Nephron progenitor cell (in vitro differentiated cells): ENCODE measurements around the gene OSTC.
A peak's percentile ranks its signal among the peaks of the same experiment; 100 is the strongest.

ENCODE experiments used
- DNase-seq: peaks from one replicate; pipeline ENCODE4 v3.0.0; 2021
- H3K27ac Mint-ChIP-seq: 2 replicates; pipeline ENCODE4 v1.8.0; 2021; ENCODE audit warnings: mild to moderate bottlenecking, moderate library complexity, mixed read lengths
- H3K27me3 Mint-ChIP-seq: 2 replicates; pipeline ENCODE4 v1.8.0; 2021; ENCODE audit warnings: mild to moderate bottlenecking, low read depth, mixed read lengths; ENCODE audit not compliant: poor library complexity
- H3K36me3 Mint-ChIP-seq: 2 replicates; pipeline ENCODE4 v1.8.0; 2021; ENCODE audit warnings: low read depth, mixed read lengths
- H3K4me1 Mint-ChIP-seq: 2 replicates; pipeline ENCODE4 v1.8.0; 2021; ENCODE audit warnings: mixed read lengths
- H3K4me3 Mint-ChIP-seq: 2 replicates; pipeline ENCODE4 v1.8.0; 2021; ENCODE audit warnings: mild to moderate bottlenecking, moderate library complexity, mixed read lengths
- H3K9me3 Mint-ChIP-seq: 2 replicates; pipeline ENCODE4 v1.8.0; 2021; ENCODE audit warnings: mild to moderate bottlenecking, moderate library complexity, mixed read lengths
- CTCF ChIP-seq: fragments of 200-600 bp; sonication (generic); IDR thresholded peaks from 2 replicates; pipeline ENCODE4 v1.5.0; 2021; ENCODE audit warnings: antibody characterized with exemption

OSTC gene

DNA sequence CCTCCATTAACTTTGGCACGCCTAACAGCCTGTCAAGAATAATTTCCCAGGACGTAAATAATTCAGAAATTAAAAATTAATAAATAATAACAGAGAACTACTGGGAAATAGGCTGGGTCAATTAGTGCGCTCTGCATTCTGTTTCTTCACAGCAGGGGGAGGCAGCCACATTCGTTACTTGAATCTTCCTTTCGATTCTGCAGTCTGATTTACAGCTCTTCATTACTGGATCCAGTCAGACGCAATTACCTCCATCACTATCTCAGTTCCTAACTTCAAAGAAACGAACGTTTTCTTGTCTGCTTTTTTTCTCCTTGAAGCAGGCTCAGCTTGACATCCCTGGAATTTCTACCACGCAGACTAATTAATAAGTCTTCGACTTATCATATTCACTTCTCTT, 39.0 kb upstream of the OSTC start:
- Mint-ChIP-seq H3K27ac (no peak overlapping the region), H3K27me3 (no peaks in the 10 kb centered on the region), H3K4me3 (no peak overlapping the region), H3K36me3 (peaks cover 6% of the 10 kb centered on the region), H3K9me3 (peaks cover 27% of the 10 kb centered on the region), H3K4me1 (peaks cover 15% of the 10 kb centered on the region)
- DNase-seq = peak; percentile 20
- no peak for TF ChIP-seq CTCF

DNA sequence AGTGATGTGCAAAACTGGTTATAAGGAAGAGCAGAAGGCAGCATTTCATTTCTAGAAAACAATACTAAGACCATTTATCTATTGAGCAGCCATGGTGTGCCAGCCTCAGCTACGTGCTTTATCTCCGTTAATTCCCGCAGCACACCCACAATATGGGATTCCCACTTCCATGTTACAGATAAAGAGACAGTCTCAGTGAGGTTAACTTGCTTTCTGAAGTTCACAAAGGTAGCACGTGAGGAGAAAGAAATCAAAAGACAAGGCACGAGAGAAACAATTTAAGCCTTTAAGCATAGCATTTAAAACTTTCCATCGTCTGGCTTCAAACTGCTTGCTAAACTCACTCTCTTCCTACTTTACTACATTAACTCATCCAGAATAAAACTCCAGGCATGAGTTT, 38.0 kb upstream of the OSTC start:
- no peak for DNase-seq
- TF ChIP-seq CTCF = no peak
- H3K27me3 Mint-ChIP-seq = no peaks in the 10 kb centered on the region
- H3K36me3 Mint-ChIP-seq = peaks cover 8% of the 10 kb centered on the region
- H3K4me3 Mint-ChIP-seq = no peak overlapping the region
- H3K4me1 Mint-ChIP-seq = peaks cover 15% of the 10 kb centered on the region
- peak overlapping the region; percentile 89 for H3K27ac Mint-ChIP-seq
- H3K9me3 Mint-ChIP-seq = peaks cover 27% of the 10 kb centered on the region

GRCh38 chr4:108619372-108620100, 30.9 kb upstream of the OSTC start:
- Mint-ChIP-seq H3K4me3 (peak overlapping the region; percentile 95), H3K27me3 (no peaks in the 10 kb centered on the region), H3K36me3 (peaks cover 36% of the 10 kb centered on the region), H3K27ac (no peak overlapping the region), H3K9me3 (peaks cover 24% of the 10 kb centered on the region), H3K4me1 (peaks cover 54% of the 10 kb centered on the region)
- TF ChIP-seq CTCF = no peak
- DNase-seq = no peak

DNA sequence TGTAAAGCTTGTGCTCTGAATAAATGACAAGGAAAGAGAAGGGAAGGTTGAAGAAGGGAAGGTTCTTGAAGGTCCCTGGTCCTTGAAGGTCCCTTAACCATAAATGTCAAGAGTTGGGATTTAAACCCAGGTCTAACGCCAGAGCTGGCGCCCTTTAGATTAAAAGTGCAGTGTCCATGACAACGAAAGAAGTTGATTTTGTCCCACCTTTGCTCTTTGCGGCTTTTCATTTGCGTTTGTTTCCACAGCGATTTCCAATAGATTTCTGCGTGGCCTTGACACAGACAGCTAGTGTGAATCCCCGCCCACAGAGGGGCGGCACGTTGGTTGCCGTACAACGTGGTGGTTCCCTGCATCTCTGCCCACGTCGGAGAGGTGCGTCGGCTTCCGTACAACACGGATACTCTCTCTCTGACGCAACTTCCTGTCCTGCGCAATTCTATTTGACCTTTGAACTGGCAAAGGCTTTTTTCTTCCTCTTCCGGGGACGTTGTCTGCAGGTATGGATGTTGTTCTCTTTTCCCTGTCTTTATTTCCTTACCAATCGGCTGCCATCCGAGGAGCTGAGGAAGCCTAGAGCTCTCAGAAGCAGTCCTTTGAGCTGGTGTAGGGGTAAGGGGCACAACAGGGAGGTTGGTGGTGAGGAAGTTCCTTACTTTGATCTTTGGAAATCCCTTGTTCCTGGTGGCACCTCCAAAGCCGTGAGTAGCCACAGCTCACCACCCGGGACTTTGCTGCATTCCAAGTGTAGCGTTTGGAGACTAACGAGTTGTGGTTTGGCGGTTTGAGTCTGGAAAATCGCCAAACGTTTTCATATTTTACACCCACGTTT, 30.1 kb upstream of the OSTC start, which contains the start of gene RPL34:
Gene RPL34, plus strand, starts transcription at position 476 of the 832 bp plus-strand sequence. CDS start 1,384 bp downstream, outside the sequence.
- Mint-ChIP-seq H3K36me3 (peaks cover 44% of the 10 kb centered on the region), H3K27ac (peak within 1 kb of the TSS; percentile 100), H3K4me3 (peak within 1 kb of the TSS; percentile 95), H3K4me1 (peaks cover 54% of the 10 kb centered on the region), H3K9me3 (peaks cover 16% of the 10 kb centered on the region), H3K27me3 (no peaks in the 10 kb centered on the region)
- TF ChIP-seq CTCF = no peak
- peak; percentile 93 for DNase-seq

GRCh38 chr4:108620933-108621905, 29.2 kb upstream of the OSTC start:
- H3K27me3 Mint-ChIP-seq = no peaks in the 10 kb centered on the region
- H3K27ac Mint-ChIP-seq = peak overlapping the region; percentile 100
- no peak for DNase-seq
- peaks cover 54% of the 10 kb centered on the region for H3K4me1 Mint-ChIP-seq
- peaks cover 47% of the 10 kb centered on the region for H3K36me3 Mint-ChIP-seq
- H3K9me3 Mint-ChIP-seq = peaks cover 9% of the 10 kb centered on the region
- peak overlapping the region; percentile 95 for H3K4me3 Mint-ChIP-seq
- TF ChIP-seq CTCF = no peak
